Measurements from ENCODE around the gene ZNF253. TPM values are rescaled to one million over a fixed set of nuclear protein-coding genes. Genes with fewer than 3 reads are reported as not detected.
A peak's percentile ranks its signal among the peaks of the same experiment; 100 is the strongest.

Gene ZNF253
- 5.1 TPM for polyA plus RNA-seq (2013, experiment 1 of 2)
- 4.8 TPM for polyA plus RNA-seq (2013, experiment 2 of 2)

GRCh38 chr19:19865750-19866610, at the start of gene ZNF253:
Gene ZNF253, plus strand, starts transcription at chr19:19865882. Its CDS starts 115 bp downstream, at chr19:19865997.
- Histone ChIP-seq H3K4me1 (ENCODE audit: control insufficient read depth, insufficient read depth, low read depth, low read length) (peaks cover 2% of the 10 kb centered on the region), H4K8ac (ENCODE audit: low read length) (peak within 1 kb of the TSS; percentile 84), H3K36me3 (ENCODE audit: control insufficient read depth in 1 of 2, insufficient read depth in 2 of 2, low read depth in 1 of 2, low read length in 2 of 2) (peaks cover 0 to 4% of the 10 kb centered on the region in 2 experiments), H3K4me3 (ENCODE audit: insufficient read depth in 1 of 2, low read depth in 1 of 2, low read length in 2 of 2) (peak within 1 kb of the TSS; percentile 77 to 86), H3K4me2 (ENCODE audit: low read length, poor library complexity, severe bottlenecking) (peak within 1 kb of the TSS; percentile 86), H3K14ac (ENCODE audit: low read length in 2 of 2) (peak within 1 kb of the TSS; percentile 2 to 92), H3K4ac (ENCODE audit: low read depth in 1 of 2, low read length in 2 of 2) (peak within 1 kb of the TSS in 1 of 2 experiments; percentile 47), H2BK5ac (ENCODE audit: low read depth, low read length, poor library complexity, severe bottlenecking) (peak within 1 kb of the TSS; percentile 78), H2BK12ac (ENCODE audit: low read length in 2 of 2) (no peak within 1 kb of the TSS), H2BK120ac (ENCODE audit: low read depth, low read length) (no peak within 1 kb of the TSS), H2BK15ac (ENCODE audit: low read depth, poor library complexity, severe bottlenecking) (no peak within 1 kb of the TSS), H2AFZ (ENCODE audit: low read depth, low read length) (peak within 1 kb of the TSS; percentile 85), H3K23ac (ENCODE audit: low read length in 2 of 2) (no peak within 1 kb of the TSS), H3K27me3 (ENCODE audit: control insufficient read depth in 1 of 2, insufficient read depth in 1 of 2, low read length in 2 of 2) (no peaks in the 10 kb centered on the region), H3K79me1 (replicated peaks; ENCODE audit: low read length, poor library complexity, severe bottlenecking) (peaks cover 8% of the 10 kb centered on the region), H3K18ac (ENCODE audit: low read depth in 1 of 2, low read length in 2 of 2) (peak within 1 kb of the TSS; percentile 14 to 81), H3K9ac (ENCODE audit: low read length) (peak within 1 kb of the TSS; percentile 92), H4K91ac (ENCODE audit: low read length) (peak within 1 kb of the TSS; percentile 11), H3K27ac (ENCODE audit: low read length, poor library complexity, severe bottlenecking) (peak within 1 kb of the TSS; percentile 85), H3K9me3 (ENCODE audit: control insufficient read depth, low read length) (peaks cover 43% of the 10 kb centered on the region), H2AK5ac (ENCODE audit: low read length, severe bottlenecking) (no peak within 1 kb of the TSS)
- under 1% methylated on average over 38 of the region's 43 CpGs for WGBS
- peak; percentile 95 for DNase-seq

- no peak for DNase-seq
- Histone ChIP-seq H3K79me1 (replicated peaks; ENCODE audit: low read length, poor library complexity, severe bottlenecking) (peaks cover 29% of the 10 kb centered on the region), H2BK5ac (ENCODE audit: low read depth, low read length, poor library complexity, severe bottlenecking) (no peak overlapping the region), H4K8ac (ENCODE audit: low read length) (no peak overlapping the region), H2AFZ (ENCODE audit: low read depth, low read length) (no peak overlapping the region), H2AK5ac (ENCODE audit: low read length, severe bottlenecking) (no peak overlapping the region), H3K27me3 (ENCODE audit: control insufficient read depth in 1 of 2, insufficient read depth in 1 of 2, low read length in 2 of 2) (no peaks in the 10 kb centered on the region), H3K9me3 (ENCODE audit: control insufficient read depth, low read length) (peaks cover 79% of the 10 kb centered on the region), H3K18ac (ENCODE audit: low read depth in 1 of 2, low read length in 2 of 2) (no peak overlapping the region), H3K4me1 (ENCODE audit: control insufficient read depth, insufficient read depth, low read depth, low read length) (no peaks in the 10 kb centered on the region), H4K91ac (ENCODE audit: low read length) (no peak overlapping the region), H3K36me3 (ENCODE audit: control insufficient read depth in 1 of 2, insufficient read depth in 2 of 2, low read depth in 1 of 2, low read length in 2 of 2) (peaks cover 34 to 48% of the 10 kb centered on the region in 2 experiments), H3K4ac (ENCODE audit: low read depth in 1 of 2, low read length in 2 of 2) (no peak overlapping the region), H2BK15ac (ENCODE audit: low read depth, poor library complexity, severe bottlenecking) (no peak overlapping the region), H3K4me3 (ENCODE audit: insufficient read depth in 1 of 2, low read depth in 1 of 2, low read length in 2 of 2) (no peak overlapping the region), H2BK120ac (ENCODE audit: low read depth, low read length) (no peak overlapping the region), H3K4me2 (ENCODE audit: low read length, poor library complexity, severe bottlenecking) (no peak overlapping the region), H3K23ac (ENCODE audit: low read length in 2 of 2) (no peak overlapping the region), H2BK12ac (ENCODE audit: low read length in 2 of 2) (no peak overlapping the region), H3K14ac (ENCODE audit: low read length in 2 of 2) (no peak overlapping the region), H3K9ac (ENCODE audit: low read length) (no peak overlapping the region), H3K27ac (ENCODE audit: low read length, poor library complexity, severe bottlenecking) (no peak overlapping the region)
- 95% methylated on average over 5 of the region's 9 CpGs for WGBS
Measured at GRCh38 chr19:19816679-19817078, 49.0 kb upstream of the ZNF253 start.

- Histone ChIP-seq H4K8ac (ENCODE audit: low read length) (no peak overlapping the region), H2BK12ac (ENCODE audit: low read length in 2 of 2) (no peak overlapping the region), H3K14ac (ENCODE audit: low read length in 2 of 2) (no peak overlapping the region), H2BK120ac (ENCODE audit: low read depth, low read length) (no peak overlapping the region), H3K79me1 (replicated peaks; ENCODE audit: low read length, poor library complexity, severe bottlenecking) (peaks cover 27% of the 10 kb centered on the region), H3K27me3 (ENCODE audit: control insufficient read depth in 1 of 2, insufficient read depth in 1 of 2, low read length in 2 of 2) (no peaks in the 10 kb centered on the region), H2AFZ (ENCODE audit: low read depth, low read length) (no peak overlapping the region), H3K36me3 (ENCODE audit: control insufficient read depth in 1 of 2, insufficient read depth in 2 of 2, low read depth in 1 of 2, low read length in 2 of 2) (peaks cover 29 to 45% of the 10 kb centered on the region in 2 experiments), H3K4me3 (ENCODE audit: insufficient read depth in 1 of 2, low read depth in 1 of 2, low read length in 2 of 2) (no peak overlapping the region), H3K18ac (ENCODE audit: low read depth in 1 of 2, low read length in 2 of 2) (no peak overlapping the region), H3K9me3 (ENCODE audit: control insufficient read depth, low read length) (peaks cover 77% of the 10 kb centered on the region), H3K4ac (ENCODE audit: low read depth in 1 of 2, low read length in 2 of 2) (no peak overlapping the region), H2BK15ac (ENCODE audit: low read depth, poor library complexity, severe bottlenecking) (no peak overlapping the region), H3K23ac (ENCODE audit: low read length in 2 of 2) (no peak overlapping the region), H3K27ac (ENCODE audit: low read length, poor library complexity, severe bottlenecking) (no peak overlapping the region), H2AK5ac (ENCODE audit: low read length, severe bottlenecking) (no peak overlapping the region), H3K4me1 (ENCODE audit: control insufficient read depth, insufficient read depth, low read depth, low read length) (no peaks in the 10 kb centered on the region), H4K91ac (ENCODE audit: low read length) (no peak overlapping the region), H3K9ac (ENCODE audit: low read length) (no peak overlapping the region), H2BK5ac (ENCODE audit: low read depth, low read length, poor library complexity, severe bottlenecking) (no peak overlapping the region), H3K4me2 (ENCODE audit: low read length, poor library complexity, severe bottlenecking) (no peak overlapping the region)
- DNase-seq = no peak
- WGBS = 100% methylated on average over 1 of the region's 3 CpGs
Measured at GRCh38 chr19:19817357-19817756, 48.3 kb upstream of the ZNF253 start.

- 13% methylated on average over 17 of the region's 17 CpGs for WGBS
Measured at GRCh38 chr19:19820774-19821320, 44.8 kb upstream of the ZNF253 start.

More at GRCh38 chr19:19820774-19821320, 44.8 kb upstream of the ZNF253 start:
- Histone ChIP-seq H3K27me3 (ENCODE audit: control insufficient read depth in 1 of 2, insufficient read depth in 1 of 2, low read length in 2 of 2) (no peaks in the 10 kb centered on the region), H3K14ac (ENCODE audit: low read length in 2 of 2) (peak overlapping the region in 1 of 2 experiments; percentile 98), H4K91ac (ENCODE audit: low read length) (no peak overlapping the region), H2BK12ac (ENCODE audit: low read length in 2 of 2) (no peak overlapping the region), H3K79me1 (replicated peaks; ENCODE audit: low read length, poor library complexity, severe bottlenecking) (peaks cover 12% of the 10 kb centered on the region), H2BK15ac (ENCODE audit: low read depth, poor library complexity, severe bottlenecking) (no peak overlapping the region), H2AFZ (ENCODE audit: low read depth, low read length) (no peak overlapping the region), H3K18ac (ENCODE audit: low read depth in 1 of 2, low read length in 2 of 2) (peak overlapping the region in 1 of 2 experiments; percentile 99), H2BK120ac (ENCODE audit: low read depth, low read length) (no peak overlapping the region), H3K27ac (ENCODE audit: low read length, poor library complexity, severe bottlenecking) (peak overlapping the region; percentile 95), H3K9me3 (ENCODE audit: control insufficient read depth, low read length) (peaks cover 80% of the 10 kb centered on the region), H3K4me1 (ENCODE audit: control insufficient read depth, insufficient read depth, low read depth, low read length) (no peaks in the 10 kb centered on the region), H3K9ac (ENCODE audit: low read length) (peak overlapping the region; percentile 97), H2BK5ac (ENCODE audit: low read depth, low read length, poor library complexity, severe bottlenecking) (no peak overlapping the region), H3K23ac (ENCODE audit: low read length in 2 of 2) (no peak overlapping the region), H3K36me3 (ENCODE audit: control insufficient read depth in 1 of 2, insufficient read depth in 2 of 2, low read depth in 1 of 2, low read length in 2 of 2) (peaks cover 15 to 28% of the 10 kb centered on the region in 2 experiments), H3K4ac (ENCODE audit: low read depth in 1 of 2, low read length in 2 of 2) (peak overlapping the region in 1 of 2 experiments; percentile 92), H4K8ac (ENCODE audit: low read length) (peak overlapping the region; percentile 94), H3K4me3 (ENCODE audit: insufficient read depth in 1 of 2, low read depth in 1 of 2, low read length in 2 of 2) (peak overlapping the region; percentile 78 to 82), H2AK5ac (ENCODE audit: low read length, severe bottlenecking) (no peak overlapping the region), H3K4me2 (ENCODE audit: low read length, poor library complexity, severe bottlenecking) (peak overlapping the region; percentile 69)
- DNase-seq = no peak
